Loucy (cell line): ENCODE results near the gene HPSE.

Experiments used
- CTCF ChIP-seq: fragments of 200-600 bp; sonication (generic); conservative IDR thresholded peaks from 2 replicates; pipeline ENCODE4 v1.5.1; 2014; ENCODE audit warnings: mild to moderate bottlenecking, antibody characterized with exemption, low read length
- EZH2phosphoT487 ChIP-seq: fragments of 200-600 bp; IDR thresholded peaks from 2 replicates; pipeline ENCODE4 v1.6.1; 2018; ENCODE audit warnings: antibody characterized with exemption, mild to moderate bottlenecking, moderate library complexity, borderline replicate concordance

GRCh38 chr4:83257811-83258210, 76.8 kb downstream of the HPSE start:
- TF ChIP-seq CTCF (no peak), EZH2phosphoT487 (no peak)
